ENCODE measurements around the gene ASTN2.

The ASTN2 gene

GRCh38 chr9:116980582-116981120 lies 434.2 kb downstream of the ASTN2 start:
- no peak for DNase-seq (ENCODE audit: low read depth in 2 of 3, low spot score in 1 of 3)

GRCh38 chr9:116979456-116979855 lies 435.4 kb downstream of the ASTN2 start:
- DNase-seq (ENCODE audit: low read depth in 2 of 3, low spot score in 1 of 3) = no peak

GRCh38 chr9:116978155-116978554 lies 436.7 kb downstream of the ASTN2 start:
- DNase-seq (ENCODE audit: low read depth in 2 of 3, low spot score in 1 of 3) = no peak

GRCh38 chr9:116975126-116975525 lies 439.7 kb downstream of the ASTN2 start:
- DNase-seq (ENCODE audit: low read depth in 2 of 3, low spot score in 1 of 3) = no peak

- no peak for DNase-seq (ENCODE audit: low read depth in 2 of 3, low spot score in 1 of 3)
These were observed 448.7 kb downstream of the ASTN2 start for GRCh38 chr9:116966199-116966598.

GRCh38 chr9:116964258-116964657 lies 450.6 kb downstream of the ASTN2 start:
- no peak for DNase-seq (ENCODE audit: low read depth in 2 of 3, low spot score in 1 of 3)

- DNase-seq (ENCODE audit: low read depth in 2 of 3, low spot score in 1 of 3) = no peak
These were observed 455.0 kb downstream of the ASTN2 start for GRCh38 chr9:116959809-116960208.

GRCh38 chr9:116958881-116959280 lies 456.0 kb downstream of the ASTN2 start:
- no peak for DNase-seq (ENCODE audit: low read depth in 2 of 3, low spot score in 1 of 3)

GRCh38 chr9:116954731-116955130 lies 460.1 kb downstream of the ASTN2 start:
- no peak for DNase-seq (ENCODE audit: low read depth in 2 of 3, low spot score in 1 of 3)

- no peak for DNase-seq (ENCODE audit: low read depth in 2 of 3, low spot score in 1 of 3)
These were observed 461.6 kb downstream of the ASTN2 start for GRCh38 chr9:116953271-116953670.

GRCh38 chr9:116952436-116952810 lies 462.4 kb downstream of the ASTN2 start:
- DNase-seq (ENCODE audit: low read depth in 2 of 3, low spot score in 1 of 3) = no peak

GRCh38 chr9:116951588-116952435 lies 463.0 kb downstream of the ASTN2 start:
- no peak for DNase-seq (ENCODE audit: low read depth in 2 of 3, low spot score in 1 of 3)

GRCh38 chr9:116945817-116946216 lies 469.0 kb downstream of the ASTN2 start:
- no peak for DNase-seq (ENCODE audit: low read depth in 2 of 3, low spot score in 1 of 3)

- DNase-seq (ENCODE audit: low read depth in 2 of 3, low spot score in 1 of 3) = no peak
These were observed 469.9 kb downstream of the ASTN2 start for GRCh38 chr9:116944714-116945534.

GRCh38 chr9:116943970-116944369 lies 470.9 kb downstream of the ASTN2 start:
- no peak for DNase-seq (ENCODE audit: low read depth in 2 of 3, low spot score in 1 of 3)

- no peak for DNase-seq (ENCODE audit: low read depth in 2 of 3, low spot score in 1 of 3)
These were observed 472.2 kb downstream of the ASTN2 start for GRCh38 chr9:116942593-116943061.

GRCh38 chr9:116941266-116941665 lies 473.6 kb downstream of the ASTN2 start:
- no peak for DNase-seq (ENCODE audit: low read depth in 2 of 3, low spot score in 1 of 3)

- no peak for DNase-seq (ENCODE audit: low read depth in 2 of 3, low spot score in 1 of 3)
These were observed 474.1 kb downstream of the ASTN2 start for GRCh38 chr9:116940614-116941215.

- DNase-seq (ENCODE audit: low read depth in 2 of 3, low spot score in 1 of 3) = no peak
These were observed 475.2 kb downstream of the ASTN2 start for GRCh38 chr9:116939614-116940013.

- no peak for DNase-seq (ENCODE audit: low read depth in 2 of 3, low spot score in 1 of 3)
These were observed 475.7 kb downstream of the ASTN2 start for GRCh38 chr9:116939161-116939560.

- no peak for DNase-seq (ENCODE audit: low read depth in 2 of 3, low spot score in 1 of 3)
These were observed 477.5 kb downstream of the ASTN2 start for GRCh38 chr9:116937361-116937760.
